ENCODE results near the gene MAGI2. TPM values are rescaled to one million over a fixed set of nuclear protein-coding genes. Genes with fewer than 3 reads are reported as not detected.

Gene MAGI2
- total RNA-seq, 1 donor from 2014 or later: 5.4 TPM

- Histone ChIP-seq H2AFZ (ENCODE audit: low read depth, low read length) (no peak overlapping the region), H3K9ac (ENCODE audit: low read length) (no peak overlapping the region), H3K4me1 (ENCODE audit: insufficient read depth, low read length) (no peaks in the 10 kb centered on the region), H3K27ac (ENCODE audit: low read depth, low read length) (no peak overlapping the region), H3K9me3 (ENCODE audit: insufficient read depth, low read depth, low read length) (no peaks in the 10 kb centered on the region), H3K4me2 (ENCODE audit: low read length) (no peak overlapping the region), H3K27me3 (ENCODE audit: insufficient read depth, low read length) (no peaks in the 10 kb centered on the region), H4K20me1 (ENCODE audit: insufficient read depth, low read length) (no peaks in the 10 kb centered on the region), H3K79me2 (ENCODE audit: insufficient read depth, low read length) (no peaks in the 10 kb centered on the region), H3K4me3 (ENCODE audit: insufficient read depth, low read depth, low read length) (no peak overlapping the region), H3K36me3 (ENCODE audit: insufficient read depth, low read length) (no peaks in the 10 kb centered on the region)
- Mint-ChIP-seq H3K9me3 (ENCODE audit: unreplicated experiment) (no peaks in the 10 kb centered on the region), H3K36me3 (ENCODE audit: low read depth, unreplicated experiment) (no peaks in the 10 kb centered on the region), H3K4me3 (ENCODE audit: unreplicated experiment) (no peak overlapping the region), H3K27me3 (ENCODE audit: low read depth, unreplicated experiment) (no peaks in the 10 kb centered on the region), H3K4me1 (ENCODE audit: low read depth, unreplicated experiment) (no peaks in the 10 kb centered on the region), H3K27ac (ENCODE audit: unreplicated experiment) (no peak overlapping the region)
- DNase-seq (ENCODE audit: low read depth) (no peak), FAIRE-seq (no peak)
- TF ChIP-seq CTCF (IDR thresholded peaks at IDR 0.05; ENCODE audit: insufficient read depth, low read depth, low read length) (no peak), EZH2 (IDR thresholded peaks at IDR 0.05; ENCODE audit: insufficient read depth, low read length) (no peak)
These were observed 241.7 kb downstream of the MAGI2 start for GRCh38 chr7:79211724-79212123.

- Histone ChIP-seq H3K27ac (ENCODE audit: low read depth, low read length) (no peak overlapping the region), H3K79me2 (ENCODE audit: insufficient read depth, low read length) (no peaks in the 10 kb centered on the region), H2AFZ (ENCODE audit: low read depth, low read length) (no peak overlapping the region), H3K36me3 (ENCODE audit: insufficient read depth, low read length) (no peaks in the 10 kb centered on the region), H3K9me3 (ENCODE audit: insufficient read depth, low read depth, low read length) (no peaks in the 10 kb centered on the region), H3K9ac (ENCODE audit: low read length) (no peak overlapping the region), H3K4me2 (ENCODE audit: low read length) (no peak overlapping the region), H3K4me1 (ENCODE audit: insufficient read depth, low read length) (no peaks in the 10 kb centered on the region), H3K27me3 (ENCODE audit: insufficient read depth, low read length) (no peaks in the 10 kb centered on the region), H3K4me3 (ENCODE audit: insufficient read depth, low read depth, low read length) (no peak overlapping the region), H4K20me1 (ENCODE audit: insufficient read depth, low read length) (no peaks in the 10 kb centered on the region)
- no peaks in the 10 kb centered on the region for H3K4me1 Mint-ChIP-seq (ENCODE audit: low read depth, unreplicated experiment)
- no peak for TF ChIP-seq EZH2 (IDR thresholded peaks at IDR 0.05; ENCODE audit: insufficient read depth, low read length)
- no peak for TF ChIP-seq CTCF (IDR thresholded peaks at IDR 0.05; ENCODE audit: insufficient read depth, low read depth, low read length)
- DNase-seq (ENCODE audit: low read depth) (peak; percentile 4), FAIRE-seq (peak; percentile 13)
- H3K4me3 Mint-ChIP-seq (ENCODE audit: unreplicated experiment): no peak overlapping the region
- no peak overlapping the region for H3K27ac Mint-ChIP-seq (ENCODE audit: unreplicated experiment)
- no peaks in the 10 kb centered on the region for H3K36me3 Mint-ChIP-seq (ENCODE audit: low read depth, unreplicated experiment)
- H3K9me3 Mint-ChIP-seq (ENCODE audit: unreplicated experiment): no peaks in the 10 kb centered on the region
- H3K27me3 Mint-ChIP-seq (ENCODE audit: low read depth, unreplicated experiment): no peaks in the 10 kb centered on the region
These were observed 253.5 kb downstream of the MAGI2 start for GRCh38 chr7:79199961-79200360.

DNA sequence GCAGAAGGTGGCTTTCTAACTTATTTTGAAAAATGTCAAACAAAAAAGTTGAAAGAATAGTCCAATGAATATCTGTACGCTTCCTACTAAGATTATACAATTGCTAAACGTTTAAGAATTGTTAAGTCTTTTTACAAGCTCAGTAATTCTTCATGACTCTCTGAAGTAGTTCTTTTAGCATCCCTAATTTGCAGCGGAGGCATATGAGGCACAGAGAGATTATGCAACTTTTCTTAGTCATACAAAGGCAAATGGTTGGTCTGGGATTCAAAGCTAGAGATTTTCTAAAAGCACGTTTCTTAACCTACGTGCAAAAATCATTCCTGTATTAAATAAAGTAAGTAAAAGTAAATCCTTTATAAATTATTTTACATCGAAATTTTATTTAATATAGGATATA lies 254.2 kb downstream of the MAGI2 start:
- DNase-seq (ENCODE audit: low read depth) (no peak), FAIRE-seq (peak; percentile 67)
- Histone ChIP-seq H3K79me2 (ENCODE audit: insufficient read depth, low read length) (no peaks in the 10 kb centered on the region), H3K9ac (ENCODE audit: low read length) (no peak overlapping the region), H2AFZ (ENCODE audit: low read depth, low read length) (no peak overlapping the region), H3K9me3 (ENCODE audit: insufficient read depth, low read depth, low read length) (no peaks in the 10 kb centered on the region), H3K4me1 (ENCODE audit: insufficient read depth, low read length) (no peaks in the 10 kb centered on the region), H3K27ac (ENCODE audit: low read depth, low read length) (no peak overlapping the region), H4K20me1 (ENCODE audit: insufficient read depth, low read length) (no peaks in the 10 kb centered on the region), H3K4me2 (ENCODE audit: low read length) (no peak overlapping the region), H3K4me3 (ENCODE audit: insufficient read depth, low read depth, low read length) (no peak overlapping the region), H3K27me3 (ENCODE audit: insufficient read depth, low read length) (no peaks in the 10 kb centered on the region), H3K36me3 (ENCODE audit: insufficient read depth, low read length) (no peaks in the 10 kb centered on the region)
- Mint-ChIP-seq H3K4me3 (ENCODE audit: unreplicated experiment) (no peak overlapping the region), H3K27me3 (ENCODE audit: low read depth, unreplicated experiment) (no peaks in the 10 kb centered on the region), H3K27ac (ENCODE audit: unreplicated experiment) (no peak overlapping the region), H3K36me3 (ENCODE audit: low read depth, unreplicated experiment) (no peaks in the 10 kb centered on the region), H3K9me3 (ENCODE audit: unreplicated experiment) (no peaks in the 10 kb centered on the region), H3K4me1 (ENCODE audit: low read depth, unreplicated experiment) (no peaks in the 10 kb centered on the region)
- TF ChIP-seq EZH2 (IDR thresholded peaks at IDR 0.05; ENCODE audit: insufficient read depth, low read length) (no peak), CTCF (IDR thresholded peaks at IDR 0.05; ENCODE audit: insufficient read depth, low read depth, low read length) (no peak)

Measured in astrocyte (in vitro differentiated cells and primary cell).